ENCODE data around the gene DHCR7.

Gene DHCR7

GRCh38 chr11:71477641-71478527 is 29.7 kb upstream of the DHCR7 start:
- no peak for DNase-seq

GRCh38 chr11:71476926-71477640 is 28.9 kb upstream of the DHCR7 start:
- no peak for DNase-seq

GRCh38 chr11:71476031-71476430 is 27.8 kb upstream of the DHCR7 start:
- no peak for DNase-seq

GRCh38 chr11:71474771-71475483 is 26.7 kb upstream of the DHCR7 start:
- no peak for DNase-seq

GRCh38 chr11:71474141-71474770 is 26.1 kb upstream of the DHCR7 start:
- DNase-seq, result no peak

GRCh38 chr11:71473793-71474080 is 25.5 kb upstream of the DHCR7 start:
- no peak for DNase-seq

- DNase-seq, result no peak
These were observed 25.0 kb upstream of the DHCR7 start for GRCh38 chr11:71472941-71473792.

- no peak for DNase-seq
These were observed 24.2 kb upstream of the DHCR7 start for GRCh38 chr11:71472357-71472885.

- DNase-seq, result no peak
These were observed 22.8 kb upstream of the DHCR7 start for GRCh38 chr11:71470946-71471345.

- no peak for DNase-seq
These were observed 19.0 kb upstream of the DHCR7 start for GRCh38 chr11:71467164-71467563.

- no peak for DNase-seq
These were observed 18.2 kb upstream of the DHCR7 start for GRCh38 chr11:71466358-71466757.

- no peak for DNase-seq
These were observed 16.9 kb upstream of the DHCR7 start for GRCh38 chr11:71465054-71465453.

- DNase-seq, result no peak
These were observed 15.4 kb upstream of the DHCR7 start for GRCh38 chr11:71463331-71464211.

- DNase-seq, result no peak
These were observed 14.5 kb upstream of the DHCR7 start for GRCh38 chr11:71462726-71463125.

GRCh38 chr11:71461696-71462095 is 13.5 kb upstream of the DHCR7 start:
- no peak for DNase-seq

- DNase-seq, result no peak
These were observed 11.7 kb upstream of the DHCR7 start for GRCh38 chr11:71459767-71460320.

- DNase-seq, result no peak
These were observed 11.0 kb upstream of the DHCR7 start for GRCh38 chr11:71459076-71459766.

- DNase-seq, result no peak
These were observed 10.2 kb upstream of the DHCR7 start for GRCh38 chr11:71458146-71459070.

- no peak for DNase-seq
These were observed 8.6 kb upstream of the DHCR7 start for GRCh38 chr11:71456831-71457230.

Measured in suppressor macrophage treated with lipopolysaccharide for 1 hour (primary cell).